NCI-H2196 (cell line): Measurements from ENCODE around the gene SCN8A.
"Not testable (repeated sequence)": the region's sequence is repeated elsewhere in the genome, so short reads cannot be mapped to it uniquely, and the experiment has no call there.

Experiments
- DNase-seq: peaks from one replicate; lab custom pipeline; 2025; ENCODE audit not compliant: unreplicated experiment; lab: John Stamatoyannopoulos, UW

The SCN8A gene

GRCh38 chr12:51591016-51591901 is at the start of gene SCN8A:
Gene SCN8A, plus strand, starts transcription at chr12:51591233. Its CDS starts 71,585 bp downstream, at chr12:51662818.
- DNase-seq: peak; percentile 81

DNA sequence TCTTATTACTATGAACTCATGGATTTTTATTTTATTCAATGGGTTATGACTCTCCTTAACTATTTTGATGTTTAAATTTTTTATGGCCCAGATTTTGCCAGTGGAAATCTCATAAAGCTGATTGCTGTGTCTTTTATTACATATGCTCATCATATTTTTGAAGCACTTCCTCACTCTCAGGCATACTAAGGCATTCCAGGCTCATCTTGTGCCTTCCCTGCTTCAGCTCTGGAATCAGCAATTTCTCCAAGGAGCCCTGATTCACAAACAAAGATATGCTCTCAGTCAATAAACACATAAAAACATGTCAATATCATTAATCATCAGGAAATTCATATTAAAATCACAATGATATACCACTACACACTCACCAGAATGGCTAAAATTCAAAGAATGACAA is 44.9 kb upstream of the SCN8A start:
- DNase-seq: no peak

DNA sequence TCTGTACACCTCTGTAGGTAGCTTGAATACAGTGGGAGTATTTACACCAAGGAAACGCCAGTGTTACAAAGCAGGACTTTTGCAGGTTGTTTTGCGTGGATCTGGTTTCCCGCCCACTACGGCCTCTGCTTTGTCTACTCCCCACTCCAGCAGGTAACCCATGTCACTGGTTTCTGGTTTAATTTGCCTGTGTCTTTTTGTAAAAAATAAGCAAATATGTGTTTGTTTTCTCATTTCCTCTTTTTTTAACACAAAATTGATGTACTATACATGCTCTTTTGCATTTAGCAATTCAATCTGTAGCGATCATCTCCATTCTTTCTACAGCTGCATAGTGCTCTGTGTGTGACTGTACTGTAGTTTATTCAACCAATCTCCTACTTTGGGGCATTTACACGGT is 43.4 kb upstream of the SCN8A start:
- DNase-seq: no peak

- no peak for DNase-seq
These were observed 42.8 kb upstream of the SCN8A start for GRCh38 chr12:51548241-51548640.

- no peak for DNase-seq
These were observed 41.4 kb upstream of the SCN8A start for GRCh38 chr12:51549637-51550036.

GRCh38 chr12:51568271-51569032 is 22.6 kb upstream of the SCN8A start:
- DNase-seq: not testable (repeated sequence)

DNA sequence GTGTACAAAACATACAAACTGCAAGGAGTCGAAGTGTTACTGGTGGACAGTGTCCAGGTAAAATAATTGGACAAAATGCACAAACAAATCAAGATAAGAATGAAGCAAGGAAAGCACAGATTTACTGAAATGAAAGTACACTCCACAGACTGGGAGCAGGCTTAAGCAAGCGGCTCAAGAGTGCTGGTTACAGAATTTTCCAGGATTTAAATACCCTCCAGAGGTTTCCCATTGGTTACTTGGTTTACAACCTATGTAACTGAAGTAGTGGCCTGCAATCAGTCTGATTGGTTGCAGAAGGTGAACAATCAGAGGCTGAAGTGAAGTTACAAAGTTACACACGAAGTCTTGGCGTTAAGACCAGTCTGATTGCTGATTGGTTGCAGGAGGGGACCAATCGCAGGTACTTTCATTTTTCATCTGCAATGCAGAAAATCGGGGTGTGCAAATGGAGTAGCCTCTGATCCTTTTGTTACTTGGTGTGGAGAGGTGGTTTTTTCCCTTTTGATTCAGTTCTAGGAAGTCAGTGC is 11.6 kb upstream of the SCN8A start:
- no peak for DNase-seq

- no peak for DNase-seq
These were observed 2.0 kb upstream of the SCN8A start for GRCh38 chr12:51589060-51589459.

- no peak for DNase-seq
These were observed 1.4 kb upstream of the SCN8A start for GRCh38 chr12:51589557-51590176.

GRCh38 chr12:51590347-51591015 is 552 bp upstream of the SCN8A start:
- DNase-seq: peak; percentile 93

DNA sequence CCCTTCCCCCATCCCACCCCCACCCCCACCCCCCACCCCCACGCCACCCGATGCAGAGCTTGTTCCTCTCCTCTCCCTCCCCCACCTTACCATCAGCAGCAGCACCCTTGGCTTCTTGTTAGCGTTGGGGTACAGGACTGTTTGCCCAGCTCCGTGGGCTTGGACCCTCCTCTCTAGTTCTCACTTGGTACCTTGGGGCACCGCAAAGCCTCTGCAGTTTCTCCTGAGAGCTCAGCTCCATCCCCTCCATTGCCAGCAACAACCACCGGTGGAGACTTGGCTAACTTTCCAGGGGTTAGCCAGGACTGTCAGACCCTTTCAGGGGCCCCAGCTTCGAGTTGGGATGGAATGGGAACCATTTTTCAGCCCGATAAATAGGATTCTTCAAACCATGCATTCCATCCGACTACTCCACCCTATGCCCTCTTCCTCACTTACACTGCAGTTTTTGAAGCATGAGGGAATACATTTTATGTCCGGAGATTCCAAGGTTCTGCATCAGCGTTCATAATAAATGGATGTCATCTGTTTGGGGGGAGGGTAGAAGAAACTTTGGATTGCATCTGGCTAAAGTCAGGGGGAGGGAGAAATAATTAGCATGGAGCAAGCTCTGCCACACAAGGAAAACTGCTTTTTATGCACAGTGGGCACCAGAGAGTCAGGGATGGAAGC is 1.1 kb downstream of the SCN8A start:
- DNase-seq: no peak

GRCh38 chr12:51593021-51593420 is 2.0 kb downstream of the SCN8A start:
- no peak for DNase-seq

DNA sequence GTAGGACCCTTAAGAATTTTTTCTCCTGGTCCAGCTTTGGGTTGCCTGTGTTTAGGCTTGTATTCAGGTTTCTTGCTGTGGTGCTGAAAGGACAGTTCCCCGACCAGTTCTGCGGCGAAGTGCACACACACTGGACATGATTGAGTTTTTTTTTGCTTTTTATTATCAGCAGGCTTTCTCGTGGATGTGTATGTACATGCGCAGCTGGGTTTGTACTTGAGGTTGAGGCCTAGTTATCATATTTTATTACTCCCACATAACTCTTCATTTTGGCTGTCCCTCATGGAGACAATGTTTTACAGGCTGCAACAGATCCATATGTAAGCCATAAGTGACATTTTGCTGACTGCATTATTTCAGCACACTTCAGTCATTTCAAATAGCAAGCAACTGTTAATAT is 2.5 kb downstream of the SCN8A start:
- no peak for DNase-seq

GRCh38 chr12:51598156-51598555 is 7.1 kb downstream of the SCN8A start:
- DNase-seq: no peak

DNA sequence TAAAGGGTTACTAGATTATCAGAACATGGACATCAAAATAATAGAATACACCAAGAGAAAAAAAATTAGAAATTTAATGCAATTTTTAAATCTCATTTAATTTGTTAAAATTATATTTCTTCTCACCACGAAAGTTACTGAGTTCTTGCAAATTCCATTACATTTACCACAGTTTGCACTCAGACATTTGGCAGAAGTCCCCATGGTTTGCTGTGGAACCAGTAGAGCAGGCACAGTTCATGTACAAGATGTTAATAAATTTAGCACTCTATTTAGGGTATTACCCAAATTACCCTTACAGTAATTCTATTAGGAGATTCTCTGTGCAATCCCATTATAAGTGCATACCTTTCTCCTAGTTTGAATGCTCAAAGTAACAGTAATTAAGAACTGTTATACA is 9.7 kb downstream of the SCN8A start:
- DNase-seq: no peak

DNA sequence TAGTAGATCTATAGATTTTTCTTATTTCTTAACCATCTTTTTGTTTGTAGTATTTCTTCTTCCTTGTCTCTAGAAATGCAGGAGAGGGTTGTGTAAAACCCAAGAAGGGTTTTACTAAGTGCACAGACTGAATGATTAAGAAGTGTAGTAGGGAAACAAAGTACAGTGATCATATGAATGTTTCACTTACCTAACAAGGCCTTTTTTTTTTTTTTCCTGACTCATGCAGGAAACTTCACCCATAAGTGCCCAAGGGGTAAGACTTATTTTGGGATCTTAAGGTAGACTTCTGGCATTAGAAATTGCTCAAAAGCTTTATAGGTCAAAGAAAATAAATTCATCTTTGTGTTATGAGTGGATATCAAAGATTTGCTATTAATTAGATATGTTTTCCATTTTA is 10.2 kb downstream of the SCN8A start:
- no peak for DNase-seq

GRCh38 chr12:51605896-51606295 is 14.9 kb downstream of the SCN8A start:
- not testable (repeated sequence) for DNase-seq

DNA sequence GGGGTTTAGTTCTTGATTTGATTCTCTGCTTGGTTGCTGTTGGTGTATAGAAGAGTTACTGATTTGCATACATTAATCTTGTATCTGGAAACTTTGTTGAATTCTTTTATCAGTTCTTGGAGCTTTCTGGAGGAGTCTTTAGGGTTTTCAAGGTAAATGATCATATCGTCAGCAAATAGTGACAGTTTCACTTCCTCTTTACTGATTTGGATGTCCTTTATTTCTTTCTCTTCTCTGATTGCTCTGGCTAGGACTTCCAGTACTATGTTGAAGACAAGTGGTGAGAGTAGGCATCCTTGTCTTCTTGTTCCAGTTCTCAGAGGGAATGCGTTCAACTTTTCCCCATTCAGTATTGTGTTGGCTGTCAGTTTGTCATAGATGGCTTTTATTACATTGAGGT is 16.2 kb downstream of the SCN8A start:
- not testable (repeated sequence) for DNase-seq

DNA sequence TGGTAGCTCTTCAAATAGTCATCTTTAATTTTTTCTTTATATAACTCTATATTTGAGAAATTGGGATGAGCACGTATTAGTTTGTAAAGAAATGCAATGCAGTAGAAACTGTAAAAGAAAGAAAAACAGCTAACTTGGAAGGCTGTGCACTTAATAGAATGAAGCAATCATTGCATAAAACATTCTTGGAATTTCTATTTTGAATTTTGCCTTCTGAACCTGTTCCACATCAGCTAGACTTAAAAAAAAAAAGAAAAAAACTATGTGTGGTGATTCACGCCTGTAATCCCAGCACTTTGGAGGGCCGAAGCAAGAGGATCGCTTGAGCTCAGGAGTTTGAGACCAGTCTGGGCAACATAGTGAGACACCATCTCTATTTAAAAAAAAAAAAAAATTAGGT is 29.4 kb downstream of the SCN8A start:
- no peak for DNase-seq

- no peak for DNase-seq
These were observed 30.3 kb downstream of the SCN8A start for GRCh38 chr12:51621156-51621922.
